ENCODE data around the gene SLC9C1. TPM values are rescaled to one million over a fixed set of nuclear protein-coding genes. Genes with fewer than 3 reads are reported as not detected.

Gene SLC9C1
- total RNA-seq, 1 donor from 2014 or later: 0.99 TPM

DNA sequence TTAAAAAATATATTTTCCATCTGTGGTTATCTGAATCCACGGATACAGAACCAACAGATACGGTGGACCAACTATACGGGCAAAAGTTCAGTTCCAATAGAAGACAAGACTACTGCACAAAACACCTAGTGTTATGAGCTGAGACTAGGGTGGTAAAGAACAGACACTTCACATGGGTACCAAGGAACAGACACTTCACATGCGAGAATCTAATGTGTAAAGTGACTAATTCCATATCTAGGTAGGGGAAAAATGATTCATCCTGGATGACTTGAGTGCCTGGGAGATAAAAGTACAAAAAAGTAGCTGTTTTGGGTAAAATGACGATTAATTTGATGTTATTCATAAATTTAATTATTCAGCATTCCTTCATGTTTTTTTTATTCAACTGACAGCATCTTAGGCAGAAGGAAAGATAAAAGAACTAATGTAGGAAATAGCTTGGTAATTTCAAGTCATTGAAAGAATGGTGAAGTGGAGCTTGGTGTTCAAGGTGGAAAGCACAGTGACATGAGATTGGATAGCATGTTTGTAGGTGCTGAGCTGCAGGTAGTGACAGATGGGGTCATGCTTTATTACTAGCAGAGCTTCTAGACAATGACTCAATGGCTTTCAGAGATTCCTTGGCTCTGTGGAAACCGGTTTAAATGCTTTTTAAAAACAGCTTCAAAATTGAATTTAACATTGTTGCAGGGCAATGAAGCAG is 44.2 kb upstream of the SLC9C1 start:
- no peak for DNase-seq (ENCODE audit: extremely low spot score, unreplicated experiment)
- no peak overlapping the region for H3K4me3 Mint-ChIP-seq
- TF ChIP-seq, protein P1, sequence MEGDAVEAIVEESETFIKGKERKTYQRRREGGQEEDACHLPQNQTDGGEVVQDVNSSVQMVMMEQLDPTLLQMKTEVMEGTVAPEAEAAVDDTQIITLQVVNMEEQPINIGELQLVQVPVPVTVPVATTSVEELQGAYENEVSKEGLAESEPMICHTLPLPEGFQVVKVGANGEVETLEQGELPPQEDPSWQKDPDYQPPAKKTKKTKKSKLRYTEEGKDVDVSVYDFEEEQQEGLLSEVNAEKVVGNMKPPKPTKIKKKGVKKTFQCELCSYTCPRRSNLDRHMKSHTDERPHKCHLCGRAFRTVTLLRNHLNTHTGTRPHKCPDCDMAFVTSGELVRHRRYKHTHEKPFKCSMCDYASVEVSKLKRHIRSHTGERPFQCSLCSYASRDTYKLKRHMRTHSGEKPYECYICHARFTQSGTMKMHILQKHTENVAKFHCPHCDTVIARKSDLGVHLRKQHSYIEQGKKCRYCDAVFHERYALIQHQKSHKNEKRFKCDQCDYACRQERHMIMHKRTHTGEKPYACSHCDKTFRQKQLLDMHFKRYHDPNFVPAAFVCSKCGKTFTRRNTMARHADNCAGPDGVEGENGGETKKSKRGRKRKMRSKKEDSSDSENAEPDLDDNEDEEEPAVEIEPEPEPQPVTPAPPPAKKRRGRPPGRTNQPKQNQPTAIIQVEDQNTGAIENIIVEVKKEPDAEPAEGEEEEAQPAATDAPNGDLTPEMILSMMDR (conservative IDR thresholded peaks at IDR 0.05): no peak
- peaks cover 20% of the 10 kb centered on the region for H3K36me3 Mint-ChIP-seq
- peaks cover 23% of the 10 kb centered on the region for H3K27me3 Mint-ChIP-seq
- no peak overlapping the region for H3K27ac Mint-ChIP-seq
- no peaks in the 10 kb centered on the region for H3K9me3 Mint-ChIP-seq
- peaks cover 17% of the 10 kb centered on the region for H3K4me1 Mint-ChIP-seq (ENCODE audit: unreplicated experiment)

DNA sequence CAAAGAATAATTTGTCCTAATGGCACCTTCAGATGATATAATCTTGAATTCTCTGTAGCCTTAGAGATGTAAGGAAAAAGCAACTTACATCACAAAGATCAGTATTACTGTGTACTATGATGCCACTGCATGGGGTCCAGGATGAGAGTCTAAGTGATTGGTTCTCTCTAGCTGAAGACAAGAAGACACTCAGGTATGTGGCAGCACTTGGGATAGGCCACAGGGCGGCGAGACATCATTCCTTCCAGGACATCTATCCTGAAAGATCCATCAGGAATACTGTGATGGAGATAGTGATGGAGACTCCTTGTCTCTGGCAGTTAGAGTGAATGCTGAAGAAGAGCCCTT is 41.4 kb upstream of the SLC9C1 start:
- peaks cover 26% of the 10 kb centered on the region for H3K27me3 Mint-ChIP-seq
- no peaks in the 10 kb centered on the region for H3K9me3 Mint-ChIP-seq

GRCh38 chr3:112334691-112335433 is 40.8 kb upstream of the SLC9C1 start:
- Mint-ChIP-seq H3K4me1 (ENCODE audit: unreplicated experiment) (peaks cover 17% of the 10 kb centered on the region), H3K27ac (peak overlapping the region; percentile 73), H3K36me3 (peaks cover 20% of the 10 kb centered on the region), H3K9me3 (no peaks in the 10 kb centered on the region), H3K27me3 (peaks cover 26% of the 10 kb centered on the region), H3K4me3 (peak overlapping the region; percentile 87)
- TF ChIP-seq, protein P1 (conservative IDR thresholded peaks at IDR 0.05): no peak
- no peak for DNase-seq (ENCODE audit: extremely low spot score, unreplicated experiment)

More for the DNA sequence above, 41.4 kb upstream of the SLC9C1 start:
- TF ChIP-seq, protein P1 (conservative IDR thresholded peaks at IDR 0.05): no peak
- H3K4me3 Mint-ChIP-seq: peak overlapping the region; percentile 87
- peaks cover 20% of the 10 kb centered on the region for H3K36me3 Mint-ChIP-seq
- H3K4me1 Mint-ChIP-seq (ENCODE audit: unreplicated experiment): peaks cover 17% of the 10 kb centered on the region
- peak overlapping the region; percentile 73 for H3K27ac Mint-ChIP-seq
- DNase-seq (ENCODE audit: extremely low spot score, unreplicated experiment): no peak

- DNase-seq (ENCODE audit: extremely low spot score, unreplicated experiment): peak; percentile 68
- Mint-ChIP-seq H3K4me1 (ENCODE audit: unreplicated experiment) (peaks cover 17% of the 10 kb centered on the region), H3K27ac (peak overlapping the region; percentile 73), H3K36me3 (peaks cover 20% of the 10 kb centered on the region), H3K9me3 (no peaks in the 10 kb centered on the region), H3K27me3 (peaks cover 26% of the 10 kb centered on the region), H3K4me3 (peak overlapping the region; percentile 87)
- TF ChIP-seq, protein P1 (conservative IDR thresholded peaks at IDR 0.05): no peak
These were observed 39.6 kb upstream of the SLC9C1 start for GRCh38 chr3:112333381-112334317.

DNA sequence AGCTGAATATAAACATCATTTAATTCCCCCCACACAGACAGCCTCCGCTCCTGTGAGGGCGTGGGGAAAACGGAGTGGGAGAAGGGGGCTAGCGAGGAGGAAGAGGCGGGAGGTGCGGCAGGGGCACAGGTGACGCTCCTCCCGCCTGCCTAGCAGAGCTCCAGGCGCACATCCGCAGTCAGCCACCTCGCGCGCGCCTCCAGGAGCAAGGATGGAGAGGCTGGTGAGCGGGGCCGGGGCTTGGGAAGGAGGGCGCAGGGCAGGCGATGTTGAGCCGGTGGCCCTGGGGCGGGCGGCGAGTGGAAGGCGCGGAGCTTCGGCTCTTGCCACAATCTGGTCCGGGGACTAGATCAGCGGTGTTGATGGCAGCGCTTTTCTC is 39.0 kb upstream of the SLC9C1 start, which contains the start of gene CD200:
Gene CD200 (plus strand): TSS at position 155 of the 379 bp plus-strand sequence. CDS start 57 bp downstream, at position 212.
- DNase-seq (ENCODE audit: extremely low spot score, unreplicated experiment): peak; percentile 83
- no peaks in the 10 kb centered on the region for H3K9me3 Mint-ChIP-seq
- H3K4me3 Mint-ChIP-seq: peak within 1 kb of the TSS; percentile 87
- peak within 1 kb of the TSS; percentile 73 for H3K27ac Mint-ChIP-seq
- peaks cover 12% of the 10 kb centered on the region for H3K4me1 Mint-ChIP-seq (ENCODE audit: unreplicated experiment)
- peaks cover 20% of the 10 kb centered on the region for H3K36me3 Mint-ChIP-seq
- H3K27me3 Mint-ChIP-seq: peaks cover 26% of the 10 kb centered on the region
- TF ChIP-seq, protein P1 (conservative IDR thresholded peaks at IDR 0.05): peak; percentile 21
